ES-I3 (cell line): ENCODE results near the gene TBC1D3B.
"Not testable (repeated sequence)": the region's sequence is repeated elsewhere in the genome, so short reads cannot be mapped to it uniquely, and the experiment has no call there.

Experiments used
- H3K36me3 ChIP-seq: 2 replicates; pipeline ENCODE4 v1.6.1; 2013; ENCODE audit warnings: mild to moderate bottlenecking, low read length, control low read depth, moderate library complexity; ENCODE audit not compliant: insufficient read depth
- H3K4me1 ChIP-seq: 2 replicates; pipeline ENCODE4 v1.6.1; 2013; ENCODE audit warnings: mild to moderate bottlenecking, control low read depth, low read length; ENCODE audit not compliant: insufficient read depth
- H3K9ac ChIP-seq: 2 replicates; pipeline ENCODE4 v1.6.1; 2013; ENCODE audit warnings: low read depth, mild to moderate bottlenecking, low read length, moderate library complexity
- H3K9me3 ChIP-seq: 2 replicates; pipeline ENCODE4 v1.6.1; 2013; ENCODE audit warnings: mild to moderate bottlenecking, low read length, moderate library complexity; ENCODE audit not compliant: control insufficient read depth, insufficient read depth

Gene TBC1D3B

DNA sequence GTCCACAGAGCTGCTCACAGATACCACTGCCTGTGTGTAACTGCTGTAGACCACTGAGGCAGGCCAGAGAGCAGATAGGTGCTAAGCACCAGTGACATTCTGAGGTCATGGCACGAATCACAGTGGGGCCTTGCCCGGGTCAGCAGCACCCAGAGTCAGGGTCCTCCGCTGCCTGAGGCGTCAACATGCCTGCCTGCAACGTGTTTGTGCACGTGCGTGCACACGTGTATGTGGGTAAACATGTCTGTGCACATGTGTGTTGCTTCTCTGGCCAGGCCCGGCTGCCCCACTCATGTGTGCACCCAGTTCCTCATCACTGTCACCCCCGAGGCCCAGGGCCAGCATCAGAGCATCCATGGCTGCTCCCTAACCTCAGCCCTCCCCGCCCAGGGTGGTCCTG lies at the start of gene TBC1D3B:
Gene TBC1D3B (minus strand): TSS at position 101 of the 400 bp plus-strand sequence. CDS start 1,586 bp downstream, outside the sequence.
- not testable (repeated sequence) for H3K9ac ChIP-seq

GRCh38 chr17:36222967-36223366 lies 46.5 kb upstream of the TBC1D3B start:
- not testable (repeated sequence) for H3K9ac ChIP-seq, H3K4me1 ChIP-seq, H3K36me3 ChIP-seq, H3K9me3 ChIP-seq

More for the DNA sequence above, at the start of gene TBC1D3B:
- not testable (repeated sequence) for H3K4me1 ChIP-seq, H3K36me3 ChIP-seq, H3K9me3 ChIP-seq

DNA sequence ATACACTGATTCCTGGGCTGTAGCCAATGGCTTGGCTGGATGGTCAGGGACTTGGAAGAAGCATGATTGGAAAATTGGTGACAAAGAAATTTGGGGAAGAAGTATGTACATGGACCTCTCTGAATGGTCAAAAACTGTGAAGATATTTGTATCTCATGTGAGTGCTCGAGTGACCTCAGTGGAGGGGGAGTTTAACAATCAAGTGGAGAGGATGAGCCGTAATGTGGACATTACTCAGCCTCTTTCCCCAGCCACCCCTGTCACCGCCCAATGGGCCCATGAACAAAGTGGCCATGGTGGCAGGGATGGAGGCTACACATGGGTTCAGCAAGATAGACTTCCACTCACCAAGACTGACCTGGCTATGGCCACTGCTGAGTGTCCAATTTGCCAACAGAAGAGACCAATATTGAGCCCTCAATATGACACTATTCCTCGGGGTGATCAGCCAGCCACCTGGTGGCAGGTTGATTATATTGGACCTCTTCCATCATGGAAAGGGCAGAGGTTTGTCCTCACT lies 45.2 kb upstream of the TBC1D3B start:
- H3K9ac ChIP-seq, H3K9me3 ChIP-seq, H3K4me1 ChIP-seq, H3K36me3 ChIP-seq: not testable (repeated sequence)

- H3K9me3 ChIP-seq, H3K9ac ChIP-seq, H3K4me1 ChIP-seq, H3K36me3 ChIP-seq: not testable (repeated sequence)
These were observed 44.5 kb upstream of the TBC1D3B start for GRCh38 chr17:36220737-36221580.

- H3K4me1 ChIP-seq, H3K36me3 ChIP-seq, H3K9me3 ChIP-seq, H3K9ac ChIP-seq: not testable (repeated sequence)
These were observed 43.1 kb upstream of the TBC1D3B start for GRCh38 chr17:36219556-36219955.

DNA sequence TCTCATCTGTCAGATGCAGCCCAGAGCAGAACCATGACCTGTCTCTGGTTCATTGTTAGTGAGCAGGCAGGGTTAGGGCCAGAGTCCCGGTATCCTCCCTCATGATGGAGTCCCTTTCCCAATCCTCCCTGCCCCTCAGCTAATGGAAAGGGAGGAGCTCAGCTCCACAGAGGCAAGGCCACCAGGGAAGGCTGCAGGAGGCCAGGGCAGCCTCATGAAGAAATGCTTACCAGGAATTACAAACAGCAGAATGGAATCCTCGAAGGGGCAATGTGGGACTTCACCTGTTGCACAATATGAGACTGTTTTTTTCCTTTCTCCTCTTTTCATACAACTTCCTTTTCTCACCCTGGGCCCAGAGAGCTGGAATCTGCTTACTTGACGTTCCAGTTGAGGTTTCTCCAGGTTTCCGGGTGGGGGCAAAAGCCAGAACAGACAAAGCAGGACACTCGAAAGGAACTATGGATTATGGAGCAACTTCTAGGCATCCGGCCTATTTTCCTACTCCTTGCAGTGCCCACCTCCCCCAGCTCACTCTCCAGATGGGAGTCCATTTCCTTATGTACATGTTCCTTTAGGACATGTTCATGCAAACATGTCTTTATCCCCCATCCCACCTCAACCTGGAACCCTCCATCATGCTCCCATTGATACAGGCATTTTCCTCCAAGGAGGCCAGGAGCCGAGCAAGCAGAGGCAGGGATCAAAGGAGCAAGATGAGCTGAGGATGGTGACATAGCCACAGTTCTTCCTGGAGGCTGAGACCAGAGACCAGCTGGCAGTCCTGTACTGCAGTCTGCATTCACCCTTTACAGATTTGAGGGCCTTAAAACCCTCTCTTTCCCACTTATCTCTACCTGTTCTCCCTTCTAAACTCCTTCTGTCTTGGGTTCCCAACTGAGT lies 39.2 kb upstream of the TBC1D3B start:
- H3K4me1 ChIP-seq, H3K36me3 ChIP-seq, H3K9me3 ChIP-seq, H3K9ac ChIP-seq: not testable (repeated sequence)

GRCh38 chr17:36214918-36215317 lies 38.5 kb upstream of the TBC1D3B start:
- Histone ChIP-seq H3K4me1 (no peaks in the 10 kb centered on the region), H3K9ac (no peak overlapping the region), H3K36me3 (no peaks in the 10 kb centered on the region), H3K9me3 (peaks cover 4% of the 10 kb centered on the region; the same call in 1 of the 2 replicates)

DNA sequence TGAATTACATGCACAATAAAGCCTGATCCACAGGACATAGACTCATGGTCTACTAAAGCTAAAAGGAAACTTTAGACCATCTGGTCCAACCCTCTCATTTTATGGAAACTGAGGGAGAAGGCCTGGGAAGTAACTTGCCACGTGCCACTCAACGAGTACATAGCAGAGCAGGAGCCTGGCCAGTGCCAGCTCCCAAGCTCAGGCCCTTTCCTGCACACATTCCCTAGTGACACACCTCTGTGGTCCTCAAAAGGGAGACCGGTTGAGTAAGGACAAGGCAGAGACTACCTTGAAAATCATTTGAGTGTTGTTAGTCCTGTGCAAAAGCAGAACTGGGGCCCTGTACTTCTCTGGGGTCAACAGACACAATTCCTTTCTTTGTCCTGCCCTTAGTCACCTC lies 37.3 kb upstream of the TBC1D3B start:
- no peaks in the 10 kb centered on the region for H3K4me1 ChIP-seq

GRCh38 chr17:36212966-36213365 lies 36.5 kb upstream of the TBC1D3B start:
- Histone ChIP-seq H3K4me1 (no peaks in the 10 kb centered on the region), H3K9ac (no peak overlapping the region), H3K9me3 (no peaks in the 10 kb centered on the region), H3K36me3 (no peaks in the 10 kb centered on the region)

More for the DNA sequence above, 37.3 kb upstream of the TBC1D3B start:
- peaks cover 4% of the 10 kb centered on the region; the same call in 1 of the 2 replicates for H3K9me3 ChIP-seq
- H3K36me3 ChIP-seq: no peaks in the 10 kb centered on the region
- H3K9ac ChIP-seq: no peak overlapping the region

- no peak overlapping the region for H3K9ac ChIP-seq
- no peaks in the 10 kb centered on the region for H3K36me3 ChIP-seq
- H3K9me3 ChIP-seq: no peaks in the 10 kb centered on the region
- no peaks in the 10 kb centered on the region for H3K4me1 ChIP-seq
These were observed 35.8 kb upstream of the TBC1D3B start for GRCh38 chr17:36212272-36212605.

DNA sequence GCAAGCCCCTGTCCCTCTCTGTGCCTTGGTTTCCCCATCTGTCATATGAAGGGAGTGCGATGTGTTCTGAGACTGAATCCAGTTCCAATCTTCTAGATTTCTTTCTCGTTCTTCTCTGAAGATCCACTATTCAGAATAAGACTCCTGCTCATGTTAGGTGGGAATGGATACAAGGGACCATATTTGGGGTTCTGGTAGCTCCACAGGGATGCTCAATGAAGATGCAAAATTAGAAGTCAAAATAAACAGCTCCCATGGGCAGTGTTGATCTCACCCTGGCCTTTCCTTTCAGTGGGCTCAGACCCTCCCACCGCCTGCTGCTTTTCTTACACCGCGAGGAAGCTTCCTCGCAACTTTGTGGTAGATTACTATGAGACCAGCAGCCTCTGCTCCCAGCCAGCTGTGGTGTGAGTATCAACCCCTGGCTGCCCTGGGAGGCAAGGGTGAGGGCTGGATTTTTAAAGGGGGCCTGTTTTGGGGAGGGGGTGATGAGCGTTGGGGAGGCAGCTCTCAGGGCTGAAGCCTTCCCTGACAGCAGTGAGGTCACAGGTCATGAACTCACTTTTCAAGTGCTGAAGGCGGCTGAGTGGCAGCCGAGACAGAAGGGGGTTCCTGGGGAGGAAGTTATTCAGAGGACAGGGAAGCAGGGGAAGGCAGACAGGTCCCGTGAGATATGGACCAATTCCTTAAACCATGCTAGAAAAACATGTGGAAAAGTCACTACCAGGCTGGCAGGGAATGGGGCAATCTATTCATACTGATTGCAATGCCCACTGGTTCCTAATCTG lies 35.2 kb upstream of the TBC1D3B start:
- not testable (repeated sequence) for H3K36me3 ChIP-seq, H3K9ac ChIP-seq, H3K9me3 ChIP-seq, H3K4me1 ChIP-seq

DNA sequence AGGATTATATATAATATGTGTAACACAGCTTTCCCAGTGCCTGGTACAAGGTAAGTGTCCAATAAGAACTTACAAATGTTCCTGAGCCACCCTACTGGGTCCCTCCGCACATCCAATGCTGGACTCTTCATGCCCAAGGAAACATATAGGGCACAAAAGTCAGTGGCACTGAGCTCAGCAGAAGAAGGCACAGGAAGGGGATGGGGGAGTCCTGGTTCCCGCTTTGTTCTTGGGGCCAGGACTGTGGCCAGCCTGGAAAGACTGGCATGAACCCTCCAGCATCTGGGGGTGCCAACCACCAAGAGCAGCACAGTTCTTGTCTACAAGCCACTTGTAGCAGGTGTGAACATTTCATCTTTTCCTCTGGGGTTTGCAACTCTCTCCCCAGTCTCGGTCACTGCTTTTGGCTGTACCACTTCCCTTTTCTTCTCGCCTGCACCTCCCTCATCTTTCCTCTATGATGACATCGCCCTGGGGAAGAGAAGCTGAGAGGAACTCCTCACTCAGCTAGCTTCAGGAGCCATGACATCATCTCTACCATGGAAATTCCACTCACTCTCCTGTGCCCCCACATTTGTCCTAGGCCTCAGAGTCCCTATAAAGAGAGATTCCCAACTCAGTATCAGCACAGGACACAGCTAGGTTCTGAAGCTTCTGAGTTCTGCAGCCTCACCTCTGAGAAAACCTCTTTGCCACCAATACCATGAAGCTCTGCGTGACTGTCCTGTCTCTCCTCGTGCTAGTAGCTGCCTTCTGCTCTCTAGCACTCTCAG lies 34.2 kb upstream of the TBC1D3B start, which contains the start of gene CCL4L2:
Gene CCL4L2 (plus strand): TSS at position 625 of the 773 bp plus-strand sequence.
- H3K4me1 ChIP-seq, H3K9ac ChIP-seq, H3K36me3 ChIP-seq, H3K9me3 ChIP-seq: not testable (repeated sequence)

GRCh38 chr17:36209575-36209974 lies 33.1 kb upstream of the TBC1D3B start:
- Histone ChIP-seq H3K9ac (no peak overlapping the region), H3K4me1 (no peaks in the 10 kb centered on the region), H3K36me3 (no peaks in the 10 kb centered on the region)

More at GRCh38 chr17:36209575-36209974, 33.1 kb upstream of the TBC1D3B start:
- no peaks in the 10 kb centered on the region for H3K9me3 ChIP-seq
